GM12864 (cell line): ENCODE data around the gene MARVELD1.

Experiments used
- DNase-seq: peaks from one replicate; pipeline ENCODE4 v3.0.0-alpha.2; 2011; ENCODE audit warnings: low read depth
- H3K4me3 ChIP-seq: 2 replicates; pipeline ENCODE4 v1.5.1; 2011; ENCODE audit warnings: mild to moderate bottlenecking, low read depth, low read length, control low read depth
- TF ChIP-seq, protein P1 (sequence below): IDR thresholded peaks from 2 replicates; pipeline ENCODE4 v1.5.1; 2011; ENCODE audit warnings: low read depth, mild to moderate bottlenecking, moderate library complexity, low read length, control low read depth, inconsistent platforms; ENCODE audit errors: missing control alignments

The MARVELD1 gene

DNA sequence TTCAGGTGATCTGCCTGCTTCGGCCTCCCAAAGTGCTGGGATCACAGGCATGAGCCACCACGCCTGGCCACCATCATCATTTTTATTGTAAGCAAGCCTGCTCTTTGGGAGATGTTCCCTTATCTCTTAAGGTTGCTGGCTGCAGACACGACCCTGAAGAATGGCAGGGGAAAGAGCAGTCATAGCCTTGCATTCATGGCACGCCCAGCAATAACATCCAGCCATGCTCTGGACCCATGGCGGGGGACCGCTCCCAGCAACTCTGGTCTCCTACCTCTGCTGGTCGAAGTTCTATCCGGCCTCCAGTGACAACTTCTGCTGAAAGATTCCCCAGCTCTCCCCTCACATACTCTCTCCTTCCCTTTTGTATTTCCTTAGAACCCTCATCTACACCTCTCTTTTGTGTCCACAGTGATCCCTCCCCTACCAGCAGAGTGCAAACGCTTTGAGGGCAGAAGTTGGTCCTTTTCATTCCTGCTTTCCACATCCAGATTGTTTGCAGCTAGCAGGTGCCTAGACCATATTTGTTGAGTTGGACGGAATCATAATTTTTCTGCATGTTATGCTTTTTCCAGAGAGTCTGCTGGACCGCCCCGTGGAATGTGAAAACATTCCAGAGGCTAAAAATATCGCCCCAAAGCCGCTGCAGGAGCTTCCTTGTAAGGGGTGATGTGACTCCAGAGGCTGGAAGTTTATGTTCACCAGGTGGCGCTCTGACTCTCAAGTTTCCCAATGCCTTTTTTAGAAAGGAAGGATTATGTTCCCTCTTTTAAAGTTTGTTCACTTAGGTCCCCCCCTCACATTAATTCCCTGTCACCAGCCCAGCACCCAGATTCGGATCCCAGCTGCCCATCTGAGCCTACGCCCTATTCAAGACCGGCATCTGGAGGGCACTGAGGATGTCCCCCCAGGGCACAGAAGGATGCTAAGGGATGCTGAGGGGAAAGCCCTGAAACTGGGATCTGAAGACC lies 4.3 kb upstream of the MARVELD1 start:
- TF ChIP-seq, protein P1, sequence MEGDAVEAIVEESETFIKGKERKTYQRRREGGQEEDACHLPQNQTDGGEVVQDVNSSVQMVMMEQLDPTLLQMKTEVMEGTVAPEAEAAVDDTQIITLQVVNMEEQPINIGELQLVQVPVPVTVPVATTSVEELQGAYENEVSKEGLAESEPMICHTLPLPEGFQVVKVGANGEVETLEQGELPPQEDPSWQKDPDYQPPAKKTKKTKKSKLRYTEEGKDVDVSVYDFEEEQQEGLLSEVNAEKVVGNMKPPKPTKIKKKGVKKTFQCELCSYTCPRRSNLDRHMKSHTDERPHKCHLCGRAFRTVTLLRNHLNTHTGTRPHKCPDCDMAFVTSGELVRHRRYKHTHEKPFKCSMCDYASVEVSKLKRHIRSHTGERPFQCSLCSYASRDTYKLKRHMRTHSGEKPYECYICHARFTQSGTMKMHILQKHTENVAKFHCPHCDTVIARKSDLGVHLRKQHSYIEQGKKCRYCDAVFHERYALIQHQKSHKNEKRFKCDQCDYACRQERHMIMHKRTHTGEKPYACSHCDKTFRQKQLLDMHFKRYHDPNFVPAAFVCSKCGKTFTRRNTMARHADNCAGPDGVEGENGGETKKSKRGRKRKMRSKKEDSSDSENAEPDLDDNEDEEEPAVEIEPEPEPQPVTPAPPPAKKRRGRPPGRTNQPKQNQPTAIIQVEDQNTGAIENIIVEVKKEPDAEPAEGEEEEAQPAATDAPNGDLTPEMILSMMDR = peak; percentile 67
- no peak overlapping the region for H3K4me3 ChIP-seq
- DNase-seq = no peak

DNA sequence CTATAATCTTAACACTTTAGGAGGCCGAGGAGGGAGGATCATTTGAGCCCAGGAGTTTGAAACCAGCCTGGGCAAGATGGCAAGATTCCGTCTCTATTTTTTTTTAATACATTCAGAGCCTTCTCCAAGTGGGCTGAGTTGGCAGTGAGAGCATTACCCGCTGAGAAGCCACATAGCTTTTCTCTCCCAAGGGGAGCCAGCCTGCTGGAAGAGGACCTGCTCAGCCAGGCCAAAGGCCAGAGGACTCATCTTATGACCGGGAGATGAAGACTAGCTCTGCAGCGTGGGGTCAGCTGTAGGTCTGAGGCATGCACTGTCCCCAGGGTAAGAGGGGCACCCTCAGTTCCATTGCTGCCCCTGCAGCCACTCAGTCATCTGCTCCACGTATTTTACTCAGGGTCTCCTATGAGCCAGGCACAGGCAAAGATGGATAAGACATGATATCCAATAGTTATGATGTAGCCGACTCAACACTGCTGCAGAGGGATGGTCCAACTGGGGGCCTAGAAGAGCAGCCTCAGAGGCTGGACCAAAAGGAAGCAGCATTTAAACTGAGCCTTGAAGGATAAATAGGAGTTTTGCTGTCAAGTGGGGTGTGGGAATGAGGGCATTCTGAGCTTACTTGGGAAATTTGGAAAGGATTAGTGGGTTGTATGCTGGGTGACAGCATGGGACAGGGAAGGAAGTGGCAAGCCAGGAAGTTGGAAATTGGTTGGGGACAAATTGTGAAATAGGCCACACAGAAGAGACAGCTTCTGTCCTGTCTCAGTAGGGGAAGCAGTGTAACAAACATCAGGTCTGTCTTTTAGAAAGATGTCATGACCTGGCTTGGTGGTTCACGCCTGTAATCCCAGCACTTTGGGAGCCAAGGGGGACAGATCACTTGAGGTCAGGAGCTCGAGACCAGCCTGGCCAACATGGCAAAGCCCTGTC lies 1.6 kb upstream of the MARVELD1 start:
- no peak overlapping the region for H3K4me3 ChIP-seq
- TF ChIP-seq, protein P1 = no peak
- DNase-seq = no peak

DNA sequence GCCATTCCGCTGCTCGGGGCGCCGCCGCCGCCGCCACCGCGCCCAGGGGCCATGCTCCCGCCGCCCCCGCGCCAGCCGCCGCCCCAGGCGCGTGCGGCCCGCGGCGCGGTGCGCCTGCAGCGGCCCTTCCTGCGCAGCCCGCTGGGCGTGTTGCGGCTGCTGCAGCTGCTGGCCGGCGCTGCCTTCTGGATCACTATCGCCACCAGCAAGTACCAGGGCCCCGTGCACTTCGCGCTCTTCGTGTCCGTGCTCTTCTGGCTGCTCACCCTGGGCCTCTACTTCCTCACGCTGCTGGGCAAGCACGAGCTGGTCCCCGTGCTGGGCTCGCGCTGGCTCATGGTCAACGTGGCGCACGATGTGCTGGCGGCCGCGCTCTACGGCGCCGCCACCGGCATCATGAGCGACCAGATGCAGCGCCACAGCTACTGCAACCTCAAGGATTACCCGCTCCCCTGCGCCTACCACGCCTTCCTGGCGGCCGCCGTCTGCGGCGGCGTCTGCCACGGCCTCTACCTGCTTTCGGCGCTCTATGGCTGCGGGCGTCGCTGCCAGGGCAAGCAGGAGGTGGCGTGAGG lies 383 bp downstream of the MARVELD1 start:
- TF ChIP-seq, protein P1 = peak; percentile 46
- peak overlapping the region; percentile 67 for H3K4me3 ChIP-seq
- no peak for DNase-seq

DNA sequence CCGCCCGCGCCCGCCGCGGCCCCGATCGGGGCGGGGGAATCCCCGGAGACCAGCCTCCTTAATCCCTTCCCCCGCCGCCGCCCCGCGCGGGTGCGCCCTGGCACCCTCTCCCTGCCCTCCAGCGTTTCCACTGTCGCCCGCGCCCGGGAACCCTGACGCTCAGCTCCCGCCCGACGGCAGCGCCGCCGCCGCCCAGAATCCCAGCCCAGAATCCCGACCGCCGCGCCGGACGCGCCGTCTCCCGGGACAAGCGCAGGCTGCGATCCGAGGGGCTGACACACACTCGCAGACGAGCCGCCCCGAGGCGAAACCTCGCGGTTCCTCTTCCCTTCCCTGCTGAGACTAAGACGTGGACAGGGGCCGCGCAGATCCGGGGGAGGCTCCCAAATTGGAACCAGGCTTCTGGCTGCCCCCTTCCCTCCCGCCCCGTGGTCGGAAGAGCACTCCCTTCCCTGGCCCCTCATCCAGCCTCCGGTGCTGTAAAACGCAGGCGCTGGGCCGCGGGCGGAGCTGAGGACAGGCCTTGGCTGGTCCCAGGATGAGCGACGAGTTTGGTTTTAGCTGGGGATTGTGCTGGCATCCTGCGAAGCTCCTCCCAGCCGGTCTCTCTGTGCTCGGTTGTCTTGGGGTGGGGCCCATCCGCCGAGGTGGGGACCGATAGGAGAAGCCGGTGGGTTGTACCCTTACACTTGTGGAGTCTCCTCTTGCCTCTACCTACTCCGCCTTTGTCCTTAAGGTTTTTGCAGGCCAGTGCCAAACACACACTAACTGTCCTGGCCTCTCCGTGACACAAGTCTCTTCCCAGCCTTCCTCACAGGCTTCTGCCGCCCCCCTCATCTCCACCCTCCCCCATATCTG lies 1.1 kb downstream of the MARVELD1 start:
- peak overlapping the region; percentile 67 for H3K4me3 ChIP-seq
- no peak for DNase-seq
- TF ChIP-seq, protein P1 = no peak

DNA sequence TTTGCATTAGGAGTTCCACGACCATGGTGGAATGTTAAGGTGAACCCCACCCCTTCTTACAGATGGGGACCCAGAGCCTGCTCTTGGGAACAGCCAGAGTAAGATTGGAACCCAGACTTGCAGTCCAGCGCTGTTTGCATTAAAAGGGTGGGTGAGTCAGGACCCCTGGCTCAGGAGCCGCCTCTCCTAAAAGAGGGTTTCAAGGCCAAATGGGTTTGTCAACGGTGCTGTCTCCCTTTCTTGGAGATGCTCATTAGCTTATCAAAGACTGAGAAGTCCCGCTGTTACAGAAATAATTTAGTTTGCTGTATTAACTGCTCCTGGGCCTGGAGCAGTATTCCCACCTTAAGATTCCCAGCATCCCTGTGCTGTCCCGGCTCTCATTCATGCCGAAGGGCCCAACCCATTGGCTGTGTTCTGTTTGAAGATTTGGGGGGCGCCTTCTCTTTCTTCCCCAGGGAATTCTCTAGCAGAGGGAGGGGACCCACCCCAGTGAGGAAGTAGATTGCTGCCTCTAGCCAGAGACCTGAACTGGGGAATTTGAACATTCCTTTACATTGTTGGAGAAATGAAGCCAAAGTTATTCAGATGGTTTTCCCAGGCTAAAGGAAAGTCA lies 1.8 kb downstream of the MARVELD1 start:
- TF ChIP-seq, protein P1 = no peak
- no peak overlapping the region for H3K4me3 ChIP-seq
- no peak for DNase-seq
